OCI-LY7 (cell line): ENCODE measurements around the gene CRIP2.

ENCODE experiments used
- EZH2phosphoT487 ChIP-seq: fragments of 200-600 bp; sonication (generic); IDR thresholded peaks from 2 replicates; pipeline ENCODE4 v1.6.1; 2018; ENCODE audit warnings: low read depth, borderline replicate concordance, mild to moderate bottlenecking, mixed run types, antibody characterized with exemption, low read length, moderate library complexity, mixed read lengths
- TF ChIP-seq, protein P1 (sequence below): fragments of 200-600 bp; sonication (generic); conservative IDR thresholded peaks from 2 replicates; pipeline ENCODE4 v1.5.1; 2014; ENCODE audit warnings: mild to moderate bottlenecking, antibody characterized with exemption, low read length, moderate library complexity, mixed read lengths

DNA sequence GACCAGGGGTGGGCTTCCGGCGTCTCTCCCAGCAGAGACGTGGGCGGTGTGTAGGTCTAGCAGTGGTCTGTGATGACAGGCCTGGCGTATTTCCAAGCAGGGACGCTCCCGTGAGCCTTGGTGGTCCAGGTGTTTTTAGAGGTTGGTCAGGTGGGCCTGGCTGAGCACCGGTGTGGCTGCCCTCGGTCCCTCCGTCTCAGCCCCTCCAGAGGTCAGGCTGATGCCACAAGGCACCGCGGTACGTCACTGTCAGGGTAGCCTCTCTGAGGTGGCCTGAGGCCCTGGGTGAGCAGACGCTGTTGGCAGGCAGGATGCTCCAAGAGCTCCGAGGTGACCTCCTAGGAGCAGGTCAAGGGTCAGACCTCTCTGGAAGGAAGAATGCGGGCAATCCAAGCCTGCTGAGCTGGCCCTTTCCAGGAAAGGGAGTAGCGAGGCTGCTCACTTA, 41.4 kb upstream of the CRIP2 start:
- TF ChIP-seq, protein P1, sequence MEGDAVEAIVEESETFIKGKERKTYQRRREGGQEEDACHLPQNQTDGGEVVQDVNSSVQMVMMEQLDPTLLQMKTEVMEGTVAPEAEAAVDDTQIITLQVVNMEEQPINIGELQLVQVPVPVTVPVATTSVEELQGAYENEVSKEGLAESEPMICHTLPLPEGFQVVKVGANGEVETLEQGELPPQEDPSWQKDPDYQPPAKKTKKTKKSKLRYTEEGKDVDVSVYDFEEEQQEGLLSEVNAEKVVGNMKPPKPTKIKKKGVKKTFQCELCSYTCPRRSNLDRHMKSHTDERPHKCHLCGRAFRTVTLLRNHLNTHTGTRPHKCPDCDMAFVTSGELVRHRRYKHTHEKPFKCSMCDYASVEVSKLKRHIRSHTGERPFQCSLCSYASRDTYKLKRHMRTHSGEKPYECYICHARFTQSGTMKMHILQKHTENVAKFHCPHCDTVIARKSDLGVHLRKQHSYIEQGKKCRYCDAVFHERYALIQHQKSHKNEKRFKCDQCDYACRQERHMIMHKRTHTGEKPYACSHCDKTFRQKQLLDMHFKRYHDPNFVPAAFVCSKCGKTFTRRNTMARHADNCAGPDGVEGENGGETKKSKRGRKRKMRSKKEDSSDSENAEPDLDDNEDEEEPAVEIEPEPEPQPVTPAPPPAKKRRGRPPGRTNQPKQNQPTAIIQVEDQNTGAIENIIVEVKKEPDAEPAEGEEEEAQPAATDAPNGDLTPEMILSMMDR: no peak
- no peak for TF ChIP-seq EZH2phosphoT487
